Ovary (tissue), 9 donors: Measurements from ENCODE around the gene CBR3. TPM values are rescaled to one million over a fixed set of nuclear protein-coding genes. Genes with fewer than 3 reads are reported as not detected.

Source experiments
- DNase-seq, 5 donors: peaks; one replicate each; pipeline ENCODE4 v3.0.0-alpha.2; 2019 to 2020
- H3K27ac ChIP-seq, 2 donors: fragments of 200-600 bp; one replicate each; pipeline versions ENCODE4 v1.5.1 to v1.8.0; 2019 to 2022
- H3K27me3 ChIP-seq: fragments of 200-600 bp; one replicate; pipeline ENCODE4 v1.8.0; 2022
- H3K36me3 ChIP-seq: fragments of 200-600 bp; sonication (generic); one replicate; pipeline ENCODE4 v1.5.1; 2019
- H3K4me1 ChIP-seq: one replicate; pipeline ENCODE4 v1.8.1; 2013; ENCODE audit warnings: mild to moderate bottlenecking, moderate library complexity; ENCODE audit not compliant: insufficient read depth
- H3K4me3 ChIP-seq: fragments of 200-600 bp; sonication (generic); one replicate; pipeline ENCODE4 v1.5.1; 2017
- H3K9me3 ChIP-seq, 2 donors: fragments of 200-600 bp in 1 of 2; sonication (generic) in 1 of 2; one replicate each; pipeline versions ENCODE4 v1.5.1 to v1.8.1; 2013 to 2019; ENCODE audit warnings: mild to moderate bottlenecking in 1 of 2, moderate library complexity in 1 of 2
- CTCF ChIP-seq, 3 donors: fragments of 450-650 bp in 2 of 3; fragments of 200-600 bp in 1 of 3; IDR thresholded peaks; one replicate each; pipeline versions ENCODE4 v1.5.1 to v1.8.0; 2016 to 2022; ENCODE audit warnings: antibody characterized with exemption in 3 of 3, mild to moderate bottlenecking in 1 of 3
- EP300 ChIP-seq: sonication (generic); formaldehyde crosslinking; IDR thresholded peaks from one replicate; pipeline ENCODE4 v1.6.1; 2017; ENCODE audit warnings: antibody characterized with exemption
- POLR2A ChIP-seq: fragments of 450-650 bp; IDR thresholded peaks from one replicate; pipeline ENCODE4 v1.6.1; 2017; ENCODE audit warnings: antibody characterized with exemption, mild to moderate bottlenecking, moderate library complexity
- WGBS, 3 donors: extraction: QIAGEN DNeasy Blood & Tissue Kit in 1 of 3; methylation state at CpG; one replicate each; pipeline versions ENCODE4 v1.1.5 to v1.1.7; 2013 to 2017; 5-methylcytosine and 5-hydroxymethylcytosine counted together
- intact Hi-C, 4 donors: fragments of 100-400 bp; cut with DNase I; formaldehyde crosslinking; loops; one replicate each; pipeline versions ENCODE4 v1.11.0 to v1.15.1; 2022 to 2023
- polyA plus RNA-seq, 2 donors: library from polyadenylated mRNA; stranded (reverse); fragments of 200-250 nt in 1 of 2; fragments of 350-450 nt in 1 of 2; fragmentation: Illumina TruSeq in 1 of 2; extraction: RNeasy Lipid Tissue Mini Kit (QIAGEN cat#74804) in 1 of 2; gene quantifications; one replicate each; pipeline ENCODE4 v1.2.3, GENCODE V29; 2013 to 2014
- total RNA-seq, 7 donors: library from RNA; depleted of rRNA in 2 of 7; stranded (reverse); fragments of >200 nt in 2 of 7; fragmentation: NEBNext Ultra II Directional in 3 of 7; extraction: Animal tissue kit (Norgen Biotek cat#: 25700) in 3 of 7; gene quantifications; one replicate each; pipeline versions ENCODE4 v1.1.0 to v1.2.4, GENCODE V29; 2016 to 2023
- donor health status: DM: no; HTN: no; CAD: no; lungs with moderate emphysema.
- donor health status: DM: no; HTN: no; CAD: no.
- donor health status: Bipolar disorder and iron deficiency.
- donor health status: DM: yes; HTN: yes; CAD: no.
- donor health status: DM: no; HTN: no; CAD: no.
- donor health status: DM: yes; HTN: yes; CAD: no.

The CBR3 gene
- total and polyA plus RNA-seq, 9 donors, result 3.5 to 22.6 (median 11.7) TPM

- H3K4me3 ChIP-seq, result no peak overlapping the region
- H3K9me3 ChIP-seq, result no peaks in the 10 kb centered on the region
- TF ChIP-seq CTCF (IDR thresholded peaks at IDR 0.05) (no peak), EP300 (no peak), POLR2A (no peak)
- H3K36me3 ChIP-seq, result no peaks in the 10 kb centered on the region
- no peak overlapping the region for H3K27ac ChIP-seq
- H3K27me3 ChIP-seq, result no peaks in the 10 kb centered on the region
- DNase-seq, result no peak
- 82 to 93% (median 91%) methylated on average over 5 of the region's 5 CpGs for WGBS, 3 donors
- H3K4me1 ChIP-seq, result no peaks in the 10 kb centered on the region
- intact Hi-C loops, result loop anchor here in 1 of 4 donors (5.0 kb wide), 1 partner anchor 1124 kb away; no protein-coding TSS in a partner anchor
Observed at GRCh38 chr21:36147911-36148310, 13.0 kb downstream of the CBR3 start.

GRCh38 chr21:36148886-36149285 lies 14.0 kb downstream of the CBR3 start:
- WGBS, 3 donors, result 86 to 94% (median 93%) methylated on average over 3 of the region's 3 CpGs
- no peak overlapping the region for H3K27ac ChIP-seq
- no peak for DNase-seq
- intact Hi-C loops, result loop anchor here in 1 of 4 donors (5.0 kb wide), 1 partner anchor 1123 kb away; no protein-coding TSS in a partner anchor
- H3K27me3 ChIP-seq, result no peaks in the 10 kb centered on the region
- no peaks in the 10 kb centered on the region for H3K4me1 ChIP-seq
- TF ChIP-seq POLR2A (no peak), EP300 (no peak), CTCF (IDR thresholded peaks at IDR 0.05) (no peak)
- H3K36me3 ChIP-seq, result no peaks in the 10 kb centered on the region
- no peaks in the 10 kb centered on the region for H3K9me3 ChIP-seq
- no peak overlapping the region for H3K4me3 ChIP-seq

GRCh38 chr21:36149788-36150711 lies 15.2 kb downstream of the CBR3 start:
- peak overlapping the region in 1 of 2 donors; percentile 2 for H3K27ac ChIP-seq
- H3K4me3 ChIP-seq, result no peak overlapping the region
- TF ChIP-seq EP300, result no peak
- TF ChIP-seq CTCF (IDR thresholded peaks at IDR 0.05), result no peak
- no peak for TF ChIP-seq POLR2A
- H3K9me3 ChIP-seq, result no peaks in the 10 kb centered on the region
- 51 to 58% (median 57%) methylated on average over 7 of the region's 7 CpGs for WGBS, 3 donors
- DNase-seq, result peak in 1 of 5 donors; percentile 52
- no peaks in the 10 kb centered on the region for H3K4me1 ChIP-seq
- intact Hi-C loops, result loop anchor here in 3 of 4 donors (5.0 to 10.0 kb wide), 3 partner anchors 115 to 1122 kb away; partner anchors contain the start of gene MORC3 (in 1 of the 3)
- H3K27me3 ChIP-seq, result no peaks in the 10 kb centered on the region
- H3K36me3 ChIP-seq, result no peaks in the 10 kb centered on the region

GRCh38 chr21:36155603-36156338 lies 20.9 kb downstream of the CBR3 start:
- 9 to 14% (median 13%) methylated on average over 40 to 53 of the region's 53 CpGs for WGBS, 3 donors
- peak; percentile 27 to 65 (median 56) for DNase-seq
- Histone ChIP-seq H3K36me3 (no peaks in the 10 kb centered on the region), H3K4me3 (peak overlapping the region; percentile 71), H3K9me3 (no peaks in the 10 kb centered on the region), H3K27me3 (no peaks in the 10 kb centered on the region), H3K27ac (peak overlapping the region in 1 of 2 donors; percentile 39), H3K4me1 (peaks cover 7% of the 10 kb centered on the region)
- TF ChIP-seq POLR2A (peak; percentile 76), CTCF (IDR thresholded peaks at IDR 0.05) (no peak)
- intact Hi-C loops, result loop anchor here in 2 of 4 donors (10.0 kb wide), 2 partner anchors 109 to 169 kb away; partner anchors contain the start of gene MORC3 (in 1 of the 2)
